Measurements from ENCODE around the gene ARMC9.
A peak's percentile ranks its signal among the peaks of the same experiment; 100 is the strongest.
"Not testable (repeated sequence)": the region's sequence is repeated elsewhere in the genome, so short reads cannot be mapped to it uniquely, and the experiment has no call there.

ARMC9 gene

DNA sequence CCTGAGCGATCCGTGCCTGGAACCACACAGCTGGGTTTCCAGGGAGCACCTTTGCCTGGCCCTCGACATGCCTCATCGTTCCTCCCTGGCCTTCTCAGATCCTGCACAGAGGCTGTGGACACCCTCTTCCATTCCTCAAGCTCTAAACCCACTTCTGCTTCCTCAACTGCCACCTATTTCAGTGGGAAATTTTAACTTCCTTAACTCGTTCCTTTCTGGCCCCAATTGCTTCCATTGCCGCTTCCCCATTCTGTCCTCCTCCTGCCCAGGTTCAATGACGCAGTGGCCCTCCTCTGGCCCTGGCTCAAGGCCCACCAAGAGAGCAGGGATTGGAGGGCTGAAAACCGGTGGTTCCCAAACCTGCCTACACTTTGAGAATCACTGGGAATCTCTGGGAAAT, 192.2 kb downstream of the ARMC9 start:
- DNase-seq: no peak

- DNase-seq: no peak
Observed at GRCh38 chr2:231391981-231392380, 193.6 kb downstream of the ARMC9 start.

DNA sequence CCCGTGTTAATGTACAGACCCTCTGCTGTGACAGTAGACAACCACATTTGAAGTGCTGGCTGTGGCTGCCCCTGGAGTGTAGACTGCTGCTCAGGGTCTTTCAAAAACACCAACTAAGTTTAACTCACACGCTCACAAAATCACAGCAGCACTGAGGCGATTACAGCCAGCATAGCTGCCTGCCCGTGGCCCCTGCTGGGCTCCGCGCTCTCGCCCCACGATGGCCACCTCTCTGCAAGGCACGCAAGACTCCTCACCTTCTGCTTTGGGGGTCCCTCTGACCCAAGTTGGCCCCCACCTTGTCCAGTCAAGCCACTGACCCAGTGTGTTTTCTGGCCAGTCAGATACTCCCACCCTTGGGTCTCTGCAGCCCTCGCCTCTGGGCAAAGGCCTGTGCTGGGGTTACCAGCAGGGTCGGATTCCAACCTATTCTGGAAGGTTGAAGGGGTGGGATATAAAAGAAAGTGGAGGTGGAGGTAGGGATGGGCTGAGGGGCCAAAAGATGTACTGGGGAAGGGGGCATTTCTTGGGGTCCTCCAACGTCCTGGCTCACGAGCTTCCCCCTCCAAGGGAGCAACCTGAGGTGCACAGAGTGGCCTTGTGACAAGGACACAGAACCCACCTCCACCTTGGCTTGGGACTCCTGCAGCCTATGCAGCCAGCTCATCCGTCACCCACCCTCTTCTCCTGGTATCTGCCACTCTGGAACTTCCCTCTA, 194.2 kb downstream of the ARMC9 start:
- DNase-seq: no peak

- DNase-seq: peak; percentile 20
Observed at GRCh38 chr2:231393149-231394131, 195.0 kb downstream of the ARMC9 start.

- DNase-seq: no peak
Observed at GRCh38 chr2:231394211-231395141, 196.0 kb downstream of the ARMC9 start.

DNA sequence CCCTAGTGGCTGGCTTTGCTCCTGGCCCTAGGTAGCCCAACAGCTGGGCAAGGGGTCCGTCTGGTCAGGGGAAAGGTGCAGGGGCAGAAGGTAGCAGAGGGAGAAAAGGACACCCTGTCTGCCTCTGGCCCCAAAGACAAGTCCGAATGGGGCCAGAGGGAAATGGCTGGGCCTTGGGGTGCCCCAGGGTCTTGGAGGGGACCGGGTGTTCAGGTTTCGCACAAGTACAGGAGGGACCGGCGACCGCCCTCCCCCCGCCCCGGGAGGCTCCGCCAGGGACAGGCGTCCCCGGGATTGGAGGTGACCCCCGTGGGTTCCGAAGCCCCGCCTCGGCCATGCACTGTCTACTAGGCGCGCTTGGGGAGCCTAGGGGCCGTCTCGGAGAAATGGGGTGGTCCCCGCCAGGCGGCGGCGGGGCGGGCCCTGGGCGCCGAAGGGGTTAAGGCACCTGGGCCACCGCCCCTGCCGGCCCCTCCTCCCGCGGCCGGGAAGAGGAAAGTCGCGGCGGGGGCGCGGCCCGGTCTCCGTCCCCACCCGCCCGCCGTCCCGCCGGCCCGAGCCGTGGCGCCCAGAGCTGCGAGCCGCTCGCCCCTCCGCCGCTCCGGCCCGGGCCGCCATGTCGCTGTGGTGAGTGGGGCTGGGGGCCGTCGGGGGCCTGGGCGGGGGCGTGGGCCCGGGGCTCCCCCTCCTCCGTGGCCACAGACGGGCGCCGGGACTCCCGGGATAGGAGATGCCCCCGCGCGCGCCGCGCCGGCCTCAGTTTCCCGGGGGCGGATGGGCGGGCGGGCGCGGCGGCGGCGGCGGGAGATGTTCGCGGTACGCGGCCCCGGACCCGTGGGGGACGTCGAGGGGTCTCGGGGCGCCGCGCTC, 197.0 kb downstream of the ARMC9 start, which contains the start of gene B3GNT7:
B3GNT7 (plus strand) TSS at position 523 of the 870 bp plus-strand sequence; CDS start at position 617, 94 bp downstream.
- DNase-seq: no peak

GRCh38 chr2:231396058-231396821, 197.8 kb downstream of the ARMC9 start:
- DNase-seq: no peak

- DNase-seq: peak; percentile 46
Observed at GRCh38 chr2:231397011-231397927, 198.8 kb downstream of the ARMC9 start.

GRCh38 chr2:231397928-231398294, 199.5 kb downstream of the ARMC9 start:
- DNase-seq: no peak

DNA sequence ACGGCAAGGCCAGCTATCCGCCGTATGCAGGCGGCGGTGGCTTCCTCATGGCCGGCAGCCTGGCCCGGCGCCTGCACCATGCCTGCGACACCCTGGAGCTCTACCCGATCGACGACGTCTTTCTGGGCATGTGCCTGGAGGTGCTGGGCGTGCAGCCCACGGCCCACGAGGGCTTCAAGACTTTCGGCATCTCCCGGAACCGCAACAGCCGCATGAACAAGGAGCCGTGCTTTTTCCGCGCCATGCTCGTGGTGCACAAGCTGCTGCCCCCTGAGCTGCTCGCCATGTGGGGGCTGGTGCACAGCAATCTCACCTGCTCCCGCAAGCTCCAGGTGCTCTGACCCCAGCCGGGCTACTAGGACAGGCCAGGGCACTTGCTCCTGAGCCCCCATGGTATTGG, 200.2 kb downstream of the ARMC9 start:
- DNase-seq: no peak

DNA sequence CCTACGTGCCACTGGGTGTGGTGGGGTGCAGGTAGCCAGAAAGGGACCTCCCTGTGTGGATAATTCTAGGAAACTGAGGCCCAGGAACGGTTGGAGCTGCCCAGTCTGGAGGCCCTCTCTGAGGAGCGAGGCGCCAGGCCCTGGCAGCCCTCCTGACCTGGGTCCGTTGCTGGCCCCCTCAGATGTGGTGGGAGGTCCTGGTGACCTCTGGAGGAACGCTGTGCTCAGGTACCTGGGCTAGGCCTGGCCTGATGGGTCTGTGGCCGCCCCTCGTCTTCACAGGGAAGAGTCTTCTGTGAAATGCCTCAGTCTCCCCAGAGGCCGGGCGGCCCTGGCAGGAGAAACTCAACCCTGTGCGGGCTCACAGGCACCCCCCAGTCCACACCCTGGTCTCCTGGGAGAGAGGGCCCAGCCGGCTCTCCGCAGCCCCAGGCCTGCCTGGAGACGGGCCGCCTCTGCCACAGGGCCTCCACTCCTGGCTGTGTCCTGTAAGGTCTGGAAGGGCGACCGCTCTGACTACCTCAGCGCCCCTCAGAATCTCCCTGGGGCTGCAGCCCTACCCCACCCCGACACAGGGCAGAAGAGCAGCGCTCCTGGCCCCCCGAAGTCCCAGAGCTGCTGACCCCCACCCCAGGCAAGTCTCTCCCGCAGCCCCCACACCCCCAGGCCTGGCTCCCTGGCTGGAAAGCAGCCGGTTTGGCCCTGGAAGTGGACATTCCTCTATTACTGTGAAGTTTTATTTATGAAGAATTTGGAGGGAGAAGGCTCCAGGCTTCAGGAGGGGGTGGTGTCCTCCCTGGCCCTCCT, 200.8 kb downstream of the ARMC9 start:
- DNase-seq: no peak

- no peak for DNase-seq
Observed at GRCh38 chr2:231399853-231400680, 201.6 kb downstream of the ARMC9 start.

- DNase-seq: not testable (repeated sequence)
Observed at GRCh38 chr2:231400681-231401080, 202.2 kb downstream of the ARMC9 start.

- not testable (repeated sequence) for DNase-seq
Observed at GRCh38 chr2:231401101-231401500, 202.7 kb downstream of the ARMC9 start.

GRCh38 chr2:231403421-231404182, 205.2 kb downstream of the ARMC9 start:
- not testable (repeated sequence) for DNase-seq

DNA sequence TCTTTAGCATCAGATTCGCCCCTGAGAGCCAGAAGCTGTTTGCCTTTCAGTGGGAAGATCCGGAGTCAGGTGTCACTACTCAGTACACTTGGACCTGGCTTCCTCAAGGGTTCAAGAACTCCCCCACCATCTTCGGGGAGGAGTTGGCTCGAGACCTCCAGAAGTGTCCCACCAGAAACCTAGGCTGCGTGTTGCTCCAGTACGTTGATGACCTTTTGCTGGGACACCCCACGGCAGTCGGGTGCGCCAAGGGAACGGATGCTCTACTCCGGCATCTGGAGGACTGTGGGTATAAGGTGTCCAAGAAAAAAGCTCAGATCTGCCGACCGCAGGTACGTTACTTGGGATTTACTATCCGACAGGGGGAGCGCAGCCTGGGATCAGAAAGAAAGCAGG, 205.8 kb downstream of the ARMC9 start:
- DNase-seq: not testable (repeated sequence)

All from stimulated activated CD4-positive, alpha-beta T cell treated with anti-CD3 and anti-CD28 coated beads, Interleukin-15, amount 100 ng/mL, for 24 hours (primary cell).